H1 (cell line): Measurements from ENCODE around the gene RASGRP4. TPM values are rescaled to one million over a fixed set of nuclear protein-coding genes. Genes with fewer than 3 reads are reported as not detected.

Experiments used
- RAD21 ChIP-seq, 2 experiments: IDR thresholded peaks in 1 of 2; conservative IDR thresholded peaks in 1 of 2; 2 replicates each; pipeline ENCODE4 v1.6.1; 2011; ENCODE audit warnings: low read depth in 2 of 2, low read length in 2 of 2, improper control_type of control experiment in 1 of 2, inconsistent platforms in 1 of 2, mild to moderate bottlenecking in 1 of 2, moderate library complexity in 1 of 2
- RFX5 ChIP-seq: IDR thresholded peaks from 2 replicates; pipeline ENCODE4 v1.6.1; 2011; ENCODE audit warnings: low read depth, low read length, improper control_type of control experiment, borderline replicate concordance
- polyA plus RNA-seq, 7 experiments: library from polyadenylated mRNA; depleted of rRNA in 3 of 7; stranded (reverse) in 5 of 7; unstranded in 2 of 7; fragments of >200 nt in 5 of 7; fragments of 200-250 nt in 2 of 7; gene quantifications; 1 replicate in 5 of 7; 2 replicates in 1 of 7; 4 replicates in 1 of 7; pipeline versions ENCODE4 v1.2.1 to v1.2.3, GENCODE V29; 2011 to 2013; ENCODE audit warnings: missing spikeins in 2 of 7, mixed read lengths in 2 of 7
- total RNA-seq: library from RNA; stranded (reverse); fragmentation: NEBNext Ultra II Directional; extraction: Animal tissue kit (Norgen Biotek cat#: 25700); gene quantifications from 2 replicates; pipeline ENCODE4 v1.2.1, GENCODE V29; 2021
- TF ChIP-seq, protein P1 (sequence below), 3 experiments: IDR thresholded peaks; 1 replicate in 2 of 3; 2 replicates in 1 of 3; pipeline versions ENCODE4 v1.5.1 to v1.6.1; 2011; ENCODE audit warnings: low read length in 3 of 3, mild to moderate bottlenecking in 3 of 3, inconsistent platforms in 2 of 3, low read depth in 1 of 3, moderate library complexity in 1 of 3; ENCODE audit not compliant: insufficient read depth in 1 of 3; ENCODE audit errors: control extremely low read depth in 1 of 3

The RASGRP4 gene
- total and polyA plus RNA-seq, 2 of the 8 experiments (the other 6 are each of a cell fraction or from before 2014, with no cell fraction given), result 1.9 to 3.1 TPM

DNA sequence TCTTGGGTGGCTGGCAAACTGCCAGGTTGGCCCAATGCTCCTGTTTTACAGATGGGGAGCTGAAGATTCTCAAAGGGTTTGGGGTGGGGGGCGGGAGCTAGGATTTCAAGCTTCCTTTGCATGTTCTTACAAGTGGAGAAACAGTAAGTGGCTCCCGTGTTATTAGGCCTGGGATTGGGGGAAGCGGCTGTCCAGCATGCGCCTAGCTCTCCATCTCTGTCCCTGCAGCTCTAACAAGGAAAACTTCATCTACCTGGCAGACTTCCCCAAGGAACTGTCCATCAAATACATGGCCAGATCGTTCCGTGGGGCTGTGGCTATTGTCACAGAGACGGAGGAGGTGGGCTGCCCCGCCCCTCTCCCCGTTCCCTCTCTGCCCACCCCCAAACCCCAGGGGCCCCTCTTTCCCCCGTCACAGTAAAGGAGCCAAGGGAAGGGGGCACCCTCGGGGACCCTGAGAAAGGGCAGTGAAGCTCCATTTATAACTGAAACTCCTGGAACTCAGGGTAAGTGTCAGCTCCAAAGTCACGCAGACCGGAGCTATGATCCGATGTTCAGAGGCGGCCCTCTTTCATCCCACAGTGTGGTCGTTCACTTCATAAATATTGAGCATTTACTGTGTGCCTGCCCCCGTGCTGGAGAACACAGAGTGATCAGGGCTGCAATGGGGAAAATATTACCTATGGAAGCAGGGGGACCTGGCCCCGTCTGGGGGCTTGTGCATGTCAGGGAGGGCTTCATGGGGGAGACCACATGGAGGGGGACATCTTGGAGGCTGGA lies 66.6 kb downstream of the RASGRP4 start (continued):
- TF ChIP-seq, protein P1, sequence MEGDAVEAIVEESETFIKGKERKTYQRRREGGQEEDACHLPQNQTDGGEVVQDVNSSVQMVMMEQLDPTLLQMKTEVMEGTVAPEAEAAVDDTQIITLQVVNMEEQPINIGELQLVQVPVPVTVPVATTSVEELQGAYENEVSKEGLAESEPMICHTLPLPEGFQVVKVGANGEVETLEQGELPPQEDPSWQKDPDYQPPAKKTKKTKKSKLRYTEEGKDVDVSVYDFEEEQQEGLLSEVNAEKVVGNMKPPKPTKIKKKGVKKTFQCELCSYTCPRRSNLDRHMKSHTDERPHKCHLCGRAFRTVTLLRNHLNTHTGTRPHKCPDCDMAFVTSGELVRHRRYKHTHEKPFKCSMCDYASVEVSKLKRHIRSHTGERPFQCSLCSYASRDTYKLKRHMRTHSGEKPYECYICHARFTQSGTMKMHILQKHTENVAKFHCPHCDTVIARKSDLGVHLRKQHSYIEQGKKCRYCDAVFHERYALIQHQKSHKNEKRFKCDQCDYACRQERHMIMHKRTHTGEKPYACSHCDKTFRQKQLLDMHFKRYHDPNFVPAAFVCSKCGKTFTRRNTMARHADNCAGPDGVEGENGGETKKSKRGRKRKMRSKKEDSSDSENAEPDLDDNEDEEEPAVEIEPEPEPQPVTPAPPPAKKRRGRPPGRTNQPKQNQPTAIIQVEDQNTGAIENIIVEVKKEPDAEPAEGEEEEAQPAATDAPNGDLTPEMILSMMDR (IDR thresholded peaks at IDR 0.05; ENCODE audit: control extremely low read depth in 1 of 3, insufficient read depth in 1 of 3, low read depth in 1 of 3, low read length in 3 of 3), result no peak
- TF ChIP-seq RAD21 (IDR thresholded peaks at IDR 0.05 in 1 of 2, conservative IDR thresholded peaks at IDR 0.05 in 1 of 2; ENCODE audit: low read depth in 2 of 2, low read length in 2 of 2) (no peak), RFX5 (no peak)

Other genes with a start within 250 kb of the RASGRP4 start
- gene DPF1, start 202.0 kb downstream of the RASGRP4 start, total RNA-seq, result 15.2 and 15.6 TPM in 2 replicates
- gene DPF1, start 202.0 kb downstream of the RASGRP4 start, polyA plus RNA-seq (2011; rRNA removed), result 12.9 and 20.9 TPM in 2 replicates
- gene PPP1R14A, start 169.8 kb downstream of the RASGRP4 start, total RNA-seq, result 21.8 and 26.3 TPM in 2 replicates
- gene PPP1R14A, start 169.8 kb downstream of the RASGRP4 start, polyA plus RNA-seq (2011; rRNA removed), result 13.6 and 20.7 TPM in 2 replicates
- gene SPINT2, start 161.6 kb downstream of the RASGRP4 start, total RNA-seq, result 296 and 303 TPM in 2 replicates
- 294 and 376 TPM in 2 replicates for gene SPINT2, start 161.6 kb downstream of the RASGRP4 start, polyA plus RNA-seq (2011; rRNA removed)
- gene C19orf33, start 122.0 kb downstream of the RASGRP4 start, total RNA-seq, result 4.4 and 6.0 TPM in 2 replicates
- gene C19orf33, start 122.0 kb downstream of the RASGRP4 start, polyA plus RNA-seq (2011; rRNA removed), result 36.0 and 44.3 TPM in 2 replicates
- 89.6 and 94.3 TPM in 2 replicates for gene YIF1B, start 110.3 kb downstream of the RASGRP4 start, total RNA-seq
- gene YIF1B, start 110.3 kb downstream of the RASGRP4 start, polyA plus RNA-seq (2011; rRNA removed), result 305 and 441 TPM in 2 replicates
- 13.3 and 14.1 TPM in 2 replicates for gene KCNK6, start 106.4 kb downstream of the RASGRP4 start, total RNA-seq
- 10.6 TPM in 2 replicates for gene KCNK6, start 106.4 kb downstream of the RASGRP4 start, polyA plus RNA-seq (2011; rRNA removed)
- 2.8 and 3.1 TPM in 2 replicates for gene CATSPERG, start 90.4 kb downstream of the RASGRP4 start, total RNA-seq
- 1.4 and 2.6 TPM in 2 replicates for gene CATSPERG, start 90.4 kb downstream of the RASGRP4 start, polyA plus RNA-seq (2011; rRNA removed)
- 170 and 183 TPM in 2 replicates for gene PSMD8, start 51.6 kb downstream of the RASGRP4 start, total RNA-seq
- gene PSMD8, start 51.6 kb downstream of the RASGRP4 start, polyA plus RNA-seq (2011; rRNA removed), result 410 and 486 TPM in 2 replicates
- gene GGN, start 38.2 kb downstream of the RASGRP4 start, total RNA-seq, result 1.2 and 2.7 TPM in 2 replicates
- 0.47 and 0.69 TPM in 2 replicates for gene GGN, start 38.2 kb downstream of the RASGRP4 start, polyA plus RNA-seq (2011; rRNA removed)
- gene SPRED3, start 37.5 kb downstream of the RASGRP4 start, total RNA-seq, result 7.1 and 8.1 TPM in 2 replicates
- 10.3 and 13.5 TPM in 2 replicates for gene SPRED3, start 37.5 kb downstream of the RASGRP4 start, polyA plus RNA-seq (2011; rRNA removed)
- 4.6 and 6.1 TPM in 2 replicates for gene FAM98C, start 23.1 kb downstream of the RASGRP4 start, total RNA-seq
- 9.4 and 12.3 TPM in 2 replicates for gene FAM98C, start 23.1 kb downstream of the RASGRP4 start, polyA plus RNA-seq (2011; rRNA removed)
- 10.7 and 11.8 TPM in 2 replicates for gene RYR1, start 7.5 kb upstream of the RASGRP4 start, total RNA-seq
- gene RYR1, start 7.5 kb upstream of the RASGRP4 start, polyA plus RNA-seq (2011; rRNA removed), result 5.8 and 12.3 TPM in 2 replicates
- 10.4 and 14.4 TPM in 2 replicates for gene MAP4K1, start 191.7 kb upstream of the RASGRP4 start, total RNA-seq
- gene MAP4K1, start 191.7 kb upstream of the RASGRP4 start, polyA plus RNA-seq (2011; rRNA removed), result 9.0 and 22.0 TPM in 2 replicates
- gene EIF3K, start 193.0 kb upstream of the RASGRP4 start, total RNA-seq, result 329 and 344 TPM in 2 replicates
- 937 and 977 TPM in 2 replicates for gene EIF3K, start 193.0 kb upstream of the RASGRP4 start, polyA plus RNA-seq (2011; rRNA removed)
- gene ACTN4, start 221.4 kb upstream of the RASGRP4 start, total RNA-seq, result 520 and 530 TPM in 2 replicates
- 211 and 281 TPM in 2 replicates for gene ACTN4, start 221.4 kb upstream of the RASGRP4 start, polyA plus RNA-seq (2011; rRNA removed)